ENCODE data around the gene KRTAP12-2. TPM values are rescaled to one million over a fixed set of nuclear protein-coding genes. Genes with fewer than 3 reads are reported as not detected.
"Not testable (repeated sequence)": the region's sequence is repeated elsewhere in the genome, so short reads cannot be mapped to it uniquely, and the experiment has no call there.

The KRTAP12-2 gene
- total RNA-seq, 2 donors from 2014 or later = not detected

DNA sequence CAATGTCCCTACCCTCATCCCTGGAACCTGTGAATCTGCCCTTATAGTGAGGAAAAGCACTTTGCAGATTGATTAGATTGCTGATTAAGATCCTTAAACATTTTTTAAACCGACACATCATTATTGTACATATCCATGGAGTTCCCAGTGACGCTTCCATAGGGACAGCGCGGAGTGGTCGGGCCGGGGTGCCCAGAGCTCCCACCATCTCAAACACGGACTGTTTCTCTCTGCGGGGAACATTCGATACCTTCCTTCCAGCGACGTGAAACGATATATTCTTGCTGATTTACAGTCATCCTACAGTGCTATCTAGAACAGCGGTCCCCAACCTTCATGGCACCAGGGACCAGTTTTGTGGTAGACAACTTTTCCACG, 34.3 kb upstream of the KRTAP12-2 start:
- ATAC-seq (ENCODE audit: insufficient number of reproducible peaks, low FRiP score, low read depth) (no peak), DNase-seq (ENCODE audit: low spot score) (no peak)
- no peaks in the 10 kb centered on the region for H3K9me3 ChIP-seq
- H3K4me3 ChIP-seq = no peak overlapping the region
- H3K4me1 ChIP-seq (ENCODE audit: control insufficient read depth in 1 of 2, low read depth in 2 of 2) = no peaks in the 10 kb centered on the region
- H3K27me3 ChIP-seq (replicated peaks; ENCODE audit: insufficient read depth) = peaks cover under 1% of the 10 kb centered on the region
- no peaks in the 10 kb centered on the region for H3K36me3 ChIP-seq
- TF ChIP-seq CTCF (IDR thresholded peaks at IDR 0.05) = no peak
- no peak overlapping the region for H3K27ac ChIP-seq

GRCh38 chr21:44700101-44701022, 33.6 kb upstream of the KRTAP12-2 start:
- H3K36me3 ChIP-seq = no peaks in the 10 kb centered on the region
- H3K4me3 ChIP-seq = no peak overlapping the region
- no peaks in the 10 kb centered on the region for H3K4me1 ChIP-seq (ENCODE audit: control insufficient read depth in 1 of 2, low read depth in 2 of 2)
- H3K27ac ChIP-seq = no peak overlapping the region
- no peaks in the 10 kb centered on the region for H3K9me3 ChIP-seq
- no peak for TF ChIP-seq CTCF (IDR thresholded peaks at IDR 0.05)
- no peak for ATAC-seq (ENCODE audit: insufficient number of reproducible peaks, low FRiP score, low read depth)
- DNase-seq (ENCODE audit: low spot score) = no peak
- H3K27me3 ChIP-seq (replicated peaks; ENCODE audit: insufficient read depth) = no peaks in the 10 kb centered on the region

- Histone ChIP-seq H3K4me1 (ENCODE audit: control insufficient read depth in 1 of 2, low read depth in 2 of 2) (no peaks in the 10 kb centered on the region), H3K9me3 (no peaks in the 10 kb centered on the region), H3K4me3 (no peak overlapping the region), H3K36me3 (no peaks in the 10 kb centered on the region), H3K27ac (no peak overlapping the region), H3K27me3 (replicated peaks; ENCODE audit: insufficient read depth) (no peaks in the 10 kb centered on the region)
- DNase-seq (ENCODE audit: low spot score) (no peak), ATAC-seq (ENCODE audit: insufficient number of reproducible peaks, low FRiP score, low read depth) (no peak)
- no peak for TF ChIP-seq CTCF (IDR thresholded peaks at IDR 0.05)
These were observed 32.8 kb upstream of the KRTAP12-2 start for GRCh38 chr21:44699502-44700001.

GRCh38 chr21:44697811-44698734, 31.3 kb upstream of the KRTAP12-2 start:
- DNase-seq (ENCODE audit: low spot score) (no peak), ATAC-seq (ENCODE audit: insufficient number of reproducible peaks, low FRiP score, low read depth) (no peak)
- no peak overlapping the region for H3K4me3 ChIP-seq
- no peaks in the 10 kb centered on the region for H3K4me1 ChIP-seq (ENCODE audit: control insufficient read depth in 1 of 2, low read depth in 2 of 2)
- H3K27me3 ChIP-seq (replicated peaks; ENCODE audit: insufficient read depth) = no peaks in the 10 kb centered on the region
- peaks cover 9% of the 10 kb centered on the region for H3K9me3 ChIP-seq
- TF ChIP-seq CTCF (IDR thresholded peaks at IDR 0.05) = no peak
- no peak overlapping the region for H3K27ac ChIP-seq
- no peaks in the 10 kb centered on the region for H3K36me3 ChIP-seq

DNA sequence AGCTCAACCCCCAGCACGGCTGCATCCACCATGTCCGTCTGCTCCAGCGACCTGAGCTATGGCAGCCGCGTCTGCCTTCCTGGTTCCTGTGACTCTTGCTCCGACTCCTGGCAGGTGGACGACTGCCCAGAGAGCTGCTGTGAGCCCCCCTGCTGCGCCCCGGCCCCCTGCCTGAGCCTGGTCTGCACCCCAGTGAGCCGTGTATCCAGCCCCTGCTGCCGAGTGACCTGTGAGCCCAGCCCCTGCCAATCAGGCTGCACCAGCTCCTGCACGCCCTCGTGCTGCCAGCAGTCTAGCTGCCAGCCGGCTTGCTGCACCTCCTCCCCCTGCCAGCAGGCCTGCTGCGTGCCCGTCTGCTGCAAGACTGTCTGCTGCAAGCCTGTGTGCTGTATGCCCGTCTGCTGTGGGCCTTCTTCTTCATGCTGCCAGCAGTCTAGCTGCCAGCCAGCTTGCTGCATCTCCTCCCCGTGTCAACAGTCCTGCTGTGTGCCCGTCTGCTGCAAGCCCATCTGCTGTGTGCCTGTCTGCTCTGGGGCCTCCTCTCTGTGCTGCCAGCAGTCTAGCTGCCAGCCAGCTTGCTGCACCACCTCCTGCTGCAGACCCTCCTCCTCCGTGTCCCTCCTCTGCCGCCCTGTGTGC, 30.6 kb upstream of the KRTAP12-2 start, which contains the start of gene KRTAP10-12:
Gene KRTAP10-12 (plus strand): TSS at position 1 of the 639 bp plus-strand sequence. CDS start 30 bp downstream, at position 31.
- H3K27ac ChIP-seq; ATAC-seq (ENCODE audit: insufficient number of reproducible peaks, low FRiP score, low read depth); H3K27me3 ChIP-seq (replicated peaks; ENCODE audit: insufficient read depth); H3K4me1 ChIP-seq (ENCODE audit: control insufficient read depth in 1 of 2, low read depth in 2 of 2); H3K4me3 ChIP-seq; DNase-seq (ENCODE audit: low spot score); H3K36me3 ChIP-seq: not testable (repeated sequence)
- H3K9me3 ChIP-seq = peaks cover 15% of the 10 kb centered on the region
